Measurements from ENCODE around the gene MBLAC1.

DNA sequence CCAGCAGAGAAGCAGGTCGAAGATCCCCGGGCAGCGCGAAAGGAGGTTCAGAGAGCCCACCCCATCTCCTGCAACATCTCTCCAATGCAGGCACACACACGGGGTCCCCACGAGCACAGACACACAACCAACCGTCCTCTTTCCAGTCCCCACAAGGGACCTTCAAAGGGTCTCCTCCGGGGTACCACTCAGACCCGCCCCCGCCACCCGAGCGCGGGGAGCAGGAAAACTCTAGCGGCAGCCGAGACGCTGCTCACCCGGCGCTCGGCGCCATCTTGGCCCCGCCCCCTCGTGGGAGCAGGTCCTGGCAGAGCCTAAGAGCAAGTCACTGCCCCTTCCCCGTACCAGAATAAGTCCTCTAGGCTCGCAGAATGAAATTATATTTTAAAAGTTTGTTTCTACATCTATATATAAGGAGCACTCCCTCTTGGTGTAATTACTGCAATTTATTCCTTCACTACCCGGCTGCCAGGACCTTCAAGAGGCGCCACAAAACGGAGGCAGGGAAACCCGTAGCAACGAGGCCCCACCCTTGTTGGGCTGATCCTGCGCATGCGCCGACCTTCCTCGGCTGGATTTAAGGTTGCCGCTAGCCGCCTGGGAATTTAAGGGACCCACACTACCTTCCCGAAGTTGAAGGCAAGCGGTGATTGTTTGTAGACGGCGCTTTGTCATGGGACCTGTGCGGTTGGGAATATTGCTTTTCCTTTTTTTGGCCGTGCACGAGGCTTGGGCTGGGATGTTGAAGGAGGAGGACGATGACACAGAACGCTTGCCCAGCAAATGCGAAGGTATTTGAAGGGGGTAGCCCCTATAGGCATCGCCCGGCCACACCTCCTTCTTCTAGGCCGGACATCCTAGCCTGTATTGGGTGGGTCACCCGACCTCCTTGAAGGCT, 7.4 kb upstream of the MBLAC1 start, which contains the start of the genes CNPY4 and TAF6:
- TF ChIP-seq ZNF24 (IDR thresholded peaks at IDR 0.05) (no peak), EP300 (IDR thresholded peaks at IDR 0.05; ENCODE audit: low read length) (no peak; the same call in 1 of the 2 replicates)
